HepG2 (cell line): ENCODE data around the gene VAPA. TPM values are rescaled to one million over a fixed set of nuclear protein-coding genes. Genes with fewer than 3 reads are reported as not detected.

Source experiments
- ATM ChIP-seq: fragments of 450-650 bp; IDR thresholded peaks from 2 replicates; pipeline ENCODE4 v1.7.1; 2017; ENCODE audit warnings: mild to moderate bottlenecking, borderline replicate concordance
- BRD4 ChIP-seq: sonication (generic); formaldehyde crosslinking; IDR thresholded peaks from 2 replicates; pipeline ENCODE4 v1.4.0; 2020; ENCODE audit warnings: missing genetic modification reagents
- CEBPG ChIP-seq: IDR thresholded peaks from 2 replicates; pipeline ENCODE4 v1.6.1; 2016
- ETV5 ChIP-seq: IDR thresholded peaks from 2 replicates; pipeline ENCODE4 v1.6.1; 2018; ENCODE audit warnings: missing biosample characterization, missing genetic modification reagents, inconsistent platforms, borderline replicate concordance
- RBFOX2 ChIP-seq: fragments of 200-400 bp; formaldehyde crosslinking; IDR thresholded peaks from 2 replicates; pipeline ENCODE4 v1.6.1; 2017; ENCODE audit warnings: low read depth, mild to moderate bottlenecking, low read length
- RFXANK ChIP-seq: IDR thresholded peaks from 2 replicates; pipeline ENCODE4 v1.6.1; 2016
- SIX4 ChIP-seq: sonication (generic); formaldehyde crosslinking; IDR thresholded peaks from 2 replicates; pipeline ENCODE4 v1.4.0; 2020; ENCODE audit warnings: missing genetic modification reagents
- WIZ ChIP-seq: sonication (generic); formaldehyde crosslinking; IDR thresholded peaks from 2 replicates; pipeline ENCODE4 v1.5.1; 2020; ENCODE audit warnings: mild to moderate bottlenecking, missing genetic modification reagents
- ZFP90 ChIP-seq: sonication (generic); formaldehyde crosslinking; IDR thresholded peaks from 2 replicates; pipeline ENCODE4 v1.8.0; 2022; ENCODE audit warnings: missing genetic modification reagents, mild to moderate bottlenecking, inconsistent platforms, borderline replicate concordance
- ZMAT3 ChIP-seq: sonication (generic); formaldehyde crosslinking; conservative IDR thresholded peaks from 2 replicates; pipeline ENCODE4 v1.7.0; 2021; ENCODE audit warnings: missing genetic modification reagents
- ZSCAN20 ChIP-seq: sonication (generic); formaldehyde crosslinking; IDR thresholded peaks from 2 replicates; pipeline ENCODE4 v1.4.0; 2020; ENCODE audit warnings: missing genetic modification reagents, mild to moderate bottlenecking, borderline replicate concordance
- ZZZ3 ChIP-seq: sonication (generic); formaldehyde crosslinking; IDR thresholded peaks from 2 replicates; pipeline ENCODE4 v1.4.0; 2020; ENCODE audit warnings: missing genetic modification reagents, mild to moderate bottlenecking, borderline replicate concordance
- polyA plus RNA-seq, 8 experiments: library from polyadenylated mRNA; depleted of rRNA in 3 of 8; stranded (reverse) in 7 of 8; unstranded in 1 of 8; fragments of >200 nt; fragmentation: Illumina TruSeq in 4 of 8; extraction: Trizol in 4 of 8; gene quantifications; 2 replicates each; pipeline versions ENCODE4 v1.2.1 to v1.2.3, GENCODE V29; 2011 to 2016; ENCODE audit warnings: low read depth in 4 of 8, missing spikeins in 1 of 8, mixed read lengths in 1 of 8; ENCODE audit not compliant: insufficient read depth in 1 of 8
- total RNA-seq, 5 experiments: library from RNA; depleted of rRNA; stranded (reverse); fragments of >200 nt; fragmentation: Illumina TruSeq; extraction: Trizol; gene quantifications; 2 replicates each; pipeline ENCODE4 v1.2.3, GENCODE V29; 2016; ENCODE audit warnings: low read depth in 1 of 5
- TF ChIP-seq, protein P1 (sequence below): sonication (generic); formaldehyde crosslinking; IDR thresholded peaks from 2 replicates; pipeline ENCODE4 v1.4.0; 2020; ENCODE audit warnings: missing genetic modification reagents
- TF ChIP-seq, protein P2 (sequence below): sonication (generic); formaldehyde crosslinking; IDR thresholded peaks from 2 replicates; pipeline ENCODE4 v1.5.0; 2020; ENCODE audit warnings: mild to moderate bottlenecking, missing genetic modification reagents
- TF ChIP-seq, protein P3 (sequence below): sonication (generic); formaldehyde crosslinking; IDR thresholded peaks from 2 replicates; pipeline ENCODE4 v1.8.1; 2023; ENCODE audit warnings: mild to moderate bottlenecking, missing genetic modification reagents
- TF ChIP-seq, protein P4 (sequence below): sonication (generic); formaldehyde crosslinking; IDR thresholded peaks from 2 replicates; pipeline ENCODE4 v1.5.0; 2020; ENCODE audit warnings: missing genetic modification reagents

Gene VAPA
- total and polyA plus RNA-seq, 2 of the 13 experiments (the other 11 are each of a cell fraction or from before 2014, with no cell fraction given), result 167 to 294 TPM

DNA sequence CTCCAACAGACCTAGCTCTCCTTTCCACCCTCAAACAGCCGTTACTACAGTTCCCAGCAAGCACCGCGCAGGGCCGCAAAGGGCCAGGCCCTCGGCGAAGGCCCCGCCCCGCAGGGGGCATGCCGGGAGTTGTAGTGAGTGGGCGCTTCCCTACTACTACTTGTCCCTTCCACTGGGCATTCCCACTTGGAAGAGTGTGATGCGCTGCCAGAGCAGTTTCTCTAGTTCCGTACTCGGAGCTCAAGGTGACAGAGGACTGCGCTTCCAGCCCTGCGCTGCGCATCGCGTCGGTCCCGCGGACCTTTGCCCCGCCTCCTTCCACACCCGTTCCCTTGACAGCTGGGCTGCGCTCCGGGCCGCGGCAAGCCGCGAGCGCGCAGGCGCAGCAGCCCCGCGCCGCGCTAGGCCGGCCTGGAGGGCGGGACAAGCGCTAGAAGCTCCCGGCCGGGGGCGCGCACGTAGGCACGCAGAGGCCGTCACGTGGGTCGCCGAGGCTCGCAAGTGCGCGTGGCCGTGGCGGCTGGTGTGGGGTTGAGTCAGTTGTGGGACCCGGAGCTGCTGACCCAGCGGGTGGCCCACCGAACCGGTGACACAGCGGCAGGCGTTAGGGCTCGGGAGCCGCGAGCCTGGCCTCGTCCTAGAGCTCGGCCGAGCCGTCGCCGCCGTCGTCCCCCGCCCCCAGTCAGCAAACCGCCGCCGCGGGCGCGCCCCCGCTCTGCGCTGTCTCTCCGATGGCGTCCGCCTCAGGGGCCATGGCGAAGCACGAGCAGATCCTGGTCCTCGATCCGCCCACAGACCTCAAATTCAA is at the start of gene VAPA (continued):
- TF ChIP-seq, protein P1, sequence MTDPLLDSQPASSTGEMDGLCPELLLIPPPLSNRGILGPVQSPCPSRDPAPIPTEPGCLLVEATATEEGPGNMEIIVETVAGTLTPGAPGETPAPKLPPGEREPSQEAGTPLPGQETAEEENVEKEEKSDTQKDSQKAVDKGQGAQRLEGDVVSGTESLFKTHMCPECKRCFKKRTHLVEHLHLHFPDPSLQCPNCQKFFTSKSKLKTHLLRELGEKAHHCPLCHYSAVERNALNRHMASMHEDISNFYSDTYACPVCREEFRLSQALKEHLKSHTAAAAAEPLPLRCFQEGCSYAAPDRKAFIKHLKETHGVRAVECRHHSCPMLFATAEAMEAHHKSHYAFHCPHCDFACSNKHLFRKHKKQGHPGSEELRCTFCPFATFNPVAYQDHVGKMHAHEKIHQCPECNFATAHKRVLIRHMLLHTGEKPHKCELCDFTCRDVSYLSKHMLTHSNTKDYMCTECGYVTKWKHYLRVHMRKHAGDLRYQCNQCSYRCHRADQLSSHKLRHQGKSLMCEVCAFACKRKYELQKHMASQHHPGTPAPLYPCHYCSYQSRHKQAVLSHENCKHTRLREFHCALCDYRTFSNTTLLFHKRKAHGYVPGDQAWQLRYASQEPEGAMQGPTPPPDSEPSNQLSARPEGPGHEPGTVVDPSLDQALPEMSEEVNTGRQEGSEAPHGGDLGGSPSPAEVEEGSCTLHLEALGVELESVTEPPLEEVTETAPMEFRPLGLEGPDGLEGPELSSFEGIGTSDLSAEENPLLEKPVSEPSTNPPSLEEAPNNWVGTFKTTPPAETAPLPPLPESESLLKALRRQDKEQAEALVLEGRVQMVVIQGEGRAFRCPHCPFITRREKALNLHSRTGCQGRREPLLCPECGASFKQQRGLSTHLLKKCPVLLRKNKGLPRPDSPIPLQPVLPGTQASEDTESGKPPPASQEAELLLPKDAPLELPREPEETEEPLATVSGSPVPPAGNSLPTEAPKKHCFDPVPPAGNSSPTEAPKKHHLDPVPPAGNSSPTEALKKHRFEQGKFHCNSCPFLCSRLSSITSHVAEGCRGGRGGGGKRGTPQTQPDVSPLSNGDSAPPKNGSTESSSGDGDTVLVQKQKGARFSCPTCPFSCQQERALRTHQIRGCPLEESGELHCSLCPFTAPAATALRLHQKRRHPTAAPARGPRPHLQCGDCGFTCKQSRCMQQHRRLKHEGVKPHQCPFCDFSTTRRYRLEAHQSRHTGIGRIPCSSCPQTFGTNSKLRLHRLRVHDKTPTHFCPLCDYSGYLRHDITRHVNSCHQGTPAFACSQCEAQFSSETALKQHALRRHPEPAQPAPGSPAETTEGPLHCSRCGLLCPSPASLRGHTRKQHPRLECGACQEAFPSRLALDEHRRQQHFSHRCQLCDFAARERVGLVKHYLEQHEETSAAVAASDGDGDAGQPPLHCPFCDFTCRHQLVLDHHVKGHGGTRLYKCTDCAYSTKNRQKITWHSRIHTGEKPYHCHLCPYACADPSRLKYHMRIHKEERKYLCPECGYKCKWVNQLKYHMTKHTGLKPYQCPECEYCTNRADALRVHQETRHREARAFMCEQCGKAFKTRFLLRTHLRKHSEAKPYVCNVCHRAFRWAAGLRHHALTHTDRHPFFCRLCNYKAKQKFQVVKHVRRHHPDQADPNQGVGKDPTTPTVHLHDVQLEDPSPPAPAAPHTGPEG, result peak; percentile 51; the same call in 1 of the 2 replicates
- TF ChIP-seq, protein P2, sequence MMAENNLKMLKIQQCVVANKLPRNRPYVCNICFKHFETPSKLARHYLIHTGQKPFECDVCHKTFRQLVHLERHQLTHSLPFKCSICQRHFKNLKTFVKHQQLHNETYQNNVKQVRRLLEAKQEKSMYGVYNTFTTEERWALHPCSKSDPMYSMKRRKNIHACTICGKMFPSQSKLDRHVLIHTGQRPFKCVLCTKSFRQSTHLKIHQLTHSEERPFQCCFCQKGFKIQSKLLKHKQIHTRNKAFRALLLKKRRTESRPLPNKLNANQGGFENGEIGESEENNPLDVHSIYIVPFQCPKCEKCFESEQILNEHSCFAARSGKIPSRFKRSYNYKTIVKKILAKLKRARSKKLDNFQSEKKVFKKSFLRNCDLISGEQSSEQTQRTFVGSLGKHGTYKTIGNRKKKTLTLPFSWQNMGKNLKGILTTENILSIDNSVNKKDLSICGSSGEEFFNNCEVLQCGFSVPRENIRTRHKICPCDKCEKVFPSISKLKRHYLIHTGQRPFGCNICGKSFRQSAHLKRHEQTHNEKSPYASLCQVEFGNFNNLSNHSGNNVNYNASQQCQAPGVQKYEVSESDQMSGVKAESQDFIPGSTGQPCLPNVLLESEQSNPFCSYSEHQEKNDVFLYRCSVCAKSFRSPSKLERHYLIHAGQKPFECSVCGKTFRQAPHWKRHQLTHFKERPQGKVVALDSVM (CRISPR knock-in tag), result 0 out of 2 replicates have a peak, but pooled peaks have one; percentile 29
- TF ChIP-seq, protein P3, sequence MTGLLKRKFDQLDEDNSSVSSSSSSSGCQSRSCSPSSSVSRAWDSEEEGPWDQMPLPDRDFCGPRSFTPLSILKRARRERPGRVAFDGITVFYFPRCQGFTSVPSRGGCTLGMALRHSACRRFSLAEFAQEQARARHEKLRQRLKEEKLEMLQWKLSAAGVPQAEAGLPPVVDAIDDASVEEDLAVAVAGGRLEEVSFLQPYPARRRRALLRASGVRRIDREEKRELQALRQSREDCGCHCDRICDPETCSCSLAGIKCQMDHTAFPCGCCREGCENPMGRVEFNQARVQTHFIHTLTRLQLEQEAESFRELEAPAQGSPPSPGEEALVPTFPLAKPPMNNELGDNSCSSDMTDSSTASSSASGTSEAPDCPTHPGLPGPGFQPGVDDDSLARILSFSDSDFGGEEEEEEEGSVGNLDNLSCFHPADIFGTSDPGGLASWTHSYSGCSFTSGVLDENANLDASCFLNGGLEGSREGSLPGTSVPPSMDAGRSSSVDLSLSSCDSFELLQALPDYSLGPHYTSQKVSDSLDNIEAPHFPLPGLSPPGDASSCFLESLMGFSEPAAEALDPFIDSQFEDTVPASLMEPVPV (CRISPR knock-in tag), result peak; percentile 81; the same call in 1 of the 2 replicates
- TF ChIP-seq ETV5 (CRISPR knock-in tag) (peak; percentile 31; the same call in 1 of the 2 replicates), ATM (no peak), CEBPG (CRISPR knock-in tag) (no peak), ZSCAN20 (CRISPR knock-in tag) (peak; percentile 49; the same call in 1 of the 2 replicates), RBFOX2 (peak; percentile 97), SIX4 (CRISPR knock-in tag) (no peak), ZMAT3 (CRISPR knock-in tag) (peak; percentile 66; the same call in 1 of the 2 replicates), RFXANK (CRISPR knock-in tag) (no peak), ZFP90 (CRISPR knock-in tag) (peak; percentile 85; the same call in 1 of the 2 replicates), ZZZ3 (CRISPR knock-in tag) (peak; percentile 34; the same call in 1 of the 2 replicates), WIZ (CRISPR knock-in tag) (0 out of 2 replicates have a peak, but pooled peaks have one; percentile 5), BRD4 (CRISPR knock-in tag) (peak; percentile 52; the same call in 1 of the 2 replicates)
- TF ChIP-seq, protein P4, sequence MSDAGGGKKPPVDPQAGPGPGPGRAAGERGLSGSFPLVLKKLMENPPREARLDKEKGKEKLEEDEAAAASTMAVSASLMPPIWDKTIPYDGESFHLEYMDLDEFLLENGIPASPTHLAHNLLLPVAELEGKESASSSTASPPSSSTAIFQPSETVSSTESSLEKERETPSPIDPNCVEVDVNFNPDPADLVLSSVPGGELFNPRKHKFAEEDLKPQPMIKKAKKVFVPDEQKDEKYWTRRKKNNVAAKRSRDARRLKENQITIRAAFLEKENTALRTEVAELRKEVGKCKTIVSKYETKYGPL, result no peak
